Measurements from ENCODE around the gene TMEM187.

DNA sequence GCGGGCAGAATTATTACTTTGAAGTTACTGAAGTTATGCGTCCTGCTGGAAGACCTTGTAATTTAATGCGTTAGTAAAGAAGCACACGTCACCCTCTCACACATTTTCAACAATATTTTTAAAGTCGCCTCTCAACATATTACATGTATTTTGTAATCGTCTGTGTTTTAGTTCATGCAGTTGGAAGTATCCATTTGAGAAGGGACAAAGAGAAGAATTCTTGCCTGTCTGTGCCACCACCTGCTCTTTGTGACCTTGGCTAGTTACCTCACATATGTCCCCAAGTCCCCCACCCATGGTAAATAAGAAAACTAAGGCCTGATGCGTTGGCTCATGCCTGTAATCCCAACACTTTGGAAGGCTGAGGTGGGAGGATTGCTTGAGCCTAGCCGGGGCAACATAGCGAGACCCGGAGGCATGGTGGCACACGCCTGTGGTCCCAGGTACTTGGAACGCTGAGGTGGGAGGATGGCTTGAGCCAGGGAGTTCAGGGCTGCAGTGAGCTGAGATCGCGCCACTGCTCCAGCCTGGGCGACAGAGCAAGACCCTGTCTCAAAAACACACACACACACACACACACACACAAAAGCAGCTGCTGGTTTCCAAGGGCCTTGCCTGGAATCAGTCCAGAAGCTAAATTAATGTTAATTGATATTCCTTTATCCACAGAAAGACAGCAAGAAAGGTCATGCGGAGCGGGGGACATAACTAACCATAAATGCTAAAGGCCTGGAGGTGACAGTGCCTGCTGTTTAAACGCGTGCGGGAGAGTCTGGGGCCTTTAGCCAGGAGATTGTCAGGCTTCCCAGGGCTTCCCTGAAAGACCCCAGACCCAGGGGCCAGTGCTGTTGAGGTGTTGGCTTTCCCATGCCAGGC is 811 bp downstream of the TMEM187 start:
- TF ChIP-seq, protein P1, sequence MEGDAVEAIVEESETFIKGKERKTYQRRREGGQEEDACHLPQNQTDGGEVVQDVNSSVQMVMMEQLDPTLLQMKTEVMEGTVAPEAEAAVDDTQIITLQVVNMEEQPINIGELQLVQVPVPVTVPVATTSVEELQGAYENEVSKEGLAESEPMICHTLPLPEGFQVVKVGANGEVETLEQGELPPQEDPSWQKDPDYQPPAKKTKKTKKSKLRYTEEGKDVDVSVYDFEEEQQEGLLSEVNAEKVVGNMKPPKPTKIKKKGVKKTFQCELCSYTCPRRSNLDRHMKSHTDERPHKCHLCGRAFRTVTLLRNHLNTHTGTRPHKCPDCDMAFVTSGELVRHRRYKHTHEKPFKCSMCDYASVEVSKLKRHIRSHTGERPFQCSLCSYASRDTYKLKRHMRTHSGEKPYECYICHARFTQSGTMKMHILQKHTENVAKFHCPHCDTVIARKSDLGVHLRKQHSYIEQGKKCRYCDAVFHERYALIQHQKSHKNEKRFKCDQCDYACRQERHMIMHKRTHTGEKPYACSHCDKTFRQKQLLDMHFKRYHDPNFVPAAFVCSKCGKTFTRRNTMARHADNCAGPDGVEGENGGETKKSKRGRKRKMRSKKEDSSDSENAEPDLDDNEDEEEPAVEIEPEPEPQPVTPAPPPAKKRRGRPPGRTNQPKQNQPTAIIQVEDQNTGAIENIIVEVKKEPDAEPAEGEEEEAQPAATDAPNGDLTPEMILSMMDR (IDR thresholded peaks at IDR 0.05): no peak
- TF ChIP-seq EZH2 (IDR thresholded peaks at IDR 0.05) (no peak), EZH2phosphoT487 (IDR thresholded peaks at IDR 0.05) (no peak)

Data from neural progenitor cell (in vitro differentiated cells).